GM21737 (cell line): Measurements from ENCODE around the gene KLHL11.

Experiments
- ATAC-seq: cut with Tn5 transposase; IDR thresholded peaks from one replicate; pipeline ENCODE4 v1.9.1; 2021; ENCODE audit warnings: mild to moderate bottlenecking, moderate library complexity; ENCODE audit not compliant: unreplicated experiment

Gene KLHL11, protein sequence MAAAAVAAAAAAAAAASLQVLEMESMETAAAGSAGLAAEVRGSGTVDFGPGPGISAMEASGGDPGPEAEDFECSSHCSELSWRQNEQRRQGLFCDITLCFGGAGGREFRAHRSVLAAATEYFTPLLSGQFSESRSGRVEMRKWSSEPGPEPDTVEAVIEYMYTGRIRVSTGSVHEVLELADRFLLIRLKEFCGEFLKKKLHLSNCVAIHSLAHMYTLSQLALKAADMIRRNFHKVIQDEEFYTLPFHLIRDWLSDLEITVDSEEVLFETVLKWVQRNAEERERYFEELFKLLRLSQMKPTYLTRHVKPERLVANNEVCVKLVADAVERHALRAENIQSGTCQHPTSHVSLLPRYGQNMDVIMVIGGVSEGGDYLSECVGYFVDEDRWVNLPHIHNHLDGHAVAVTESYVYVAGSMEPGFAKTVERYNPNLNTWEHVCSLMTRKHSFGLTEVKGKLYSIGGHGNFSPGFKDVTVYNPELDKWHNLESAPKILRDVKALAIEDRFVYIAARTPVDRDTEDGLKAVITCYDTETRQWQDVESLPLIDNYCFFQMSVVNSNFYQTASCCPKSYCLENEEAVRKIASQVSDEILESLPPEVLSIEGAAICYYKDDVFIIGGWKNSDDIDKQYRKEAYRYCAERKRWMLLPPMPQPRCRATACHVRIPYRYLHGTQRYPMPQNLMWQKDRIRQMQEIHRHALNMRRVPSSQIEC

DNA sequence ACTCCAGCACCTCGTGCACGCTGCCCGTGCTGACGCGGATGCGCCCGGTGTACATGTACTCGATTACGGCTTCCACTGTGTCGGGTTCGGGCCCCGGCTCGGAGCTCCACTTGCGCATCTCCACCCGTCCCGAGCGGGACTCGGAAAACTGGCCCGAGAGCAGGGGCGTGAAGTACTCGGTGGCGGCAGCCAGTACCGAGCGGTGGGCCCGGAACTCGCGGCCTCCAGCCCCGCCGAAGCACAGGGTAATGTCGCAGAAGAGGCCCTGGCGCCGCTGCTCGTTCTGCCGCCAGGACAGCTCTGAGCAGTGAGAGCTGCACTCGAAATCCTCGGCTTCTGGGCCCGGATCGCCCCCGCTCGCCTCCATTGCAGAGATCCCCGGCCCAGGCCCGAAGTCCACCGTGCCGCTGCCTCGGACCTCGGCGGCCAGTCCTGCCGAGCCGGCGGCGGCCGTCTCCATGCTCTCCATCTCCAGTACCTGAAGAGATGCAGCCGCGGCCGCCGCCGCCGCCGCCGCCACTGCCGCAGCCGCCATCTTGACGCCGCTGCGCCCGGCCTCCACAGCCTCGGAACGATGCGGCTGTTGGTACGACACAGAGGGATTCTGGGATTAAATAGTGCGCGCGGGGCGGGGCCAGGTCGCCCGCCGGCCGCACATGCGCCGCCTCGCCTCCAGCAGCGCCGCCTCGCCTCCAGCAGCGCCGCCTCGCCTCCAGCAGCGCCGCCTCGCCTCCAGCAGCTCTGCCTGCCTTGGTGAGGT is at the start of gene KLHL11:
KLHL11 (minus strand) TSS at position 588 of the 760 bp plus-strand sequence; CDS start at position 535, 53 bp downstream.
- peak; percentile 84 for ATAC-seq

DNA sequence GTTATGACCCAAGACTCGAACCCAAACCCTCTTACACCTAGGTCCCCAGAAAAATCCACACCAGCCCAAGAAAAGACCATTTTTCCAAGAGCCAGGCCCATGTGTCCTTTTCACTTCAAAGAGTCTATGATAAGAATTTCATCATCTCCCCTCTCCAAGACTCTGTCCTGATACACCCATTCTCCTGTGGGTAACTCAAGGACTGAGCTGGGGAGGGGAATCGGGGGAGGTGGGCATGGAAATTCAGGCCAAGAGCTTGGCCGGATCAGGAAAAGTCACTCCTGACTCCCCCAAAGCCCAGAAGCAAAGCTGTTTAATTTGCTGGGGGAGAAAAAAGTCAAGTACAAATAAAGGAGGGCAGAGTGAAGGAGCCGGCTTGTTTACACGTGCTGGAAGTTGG is 49.8 kb upstream of the KLHL11 start:
- ATAC-seq = no peak

DNA sequence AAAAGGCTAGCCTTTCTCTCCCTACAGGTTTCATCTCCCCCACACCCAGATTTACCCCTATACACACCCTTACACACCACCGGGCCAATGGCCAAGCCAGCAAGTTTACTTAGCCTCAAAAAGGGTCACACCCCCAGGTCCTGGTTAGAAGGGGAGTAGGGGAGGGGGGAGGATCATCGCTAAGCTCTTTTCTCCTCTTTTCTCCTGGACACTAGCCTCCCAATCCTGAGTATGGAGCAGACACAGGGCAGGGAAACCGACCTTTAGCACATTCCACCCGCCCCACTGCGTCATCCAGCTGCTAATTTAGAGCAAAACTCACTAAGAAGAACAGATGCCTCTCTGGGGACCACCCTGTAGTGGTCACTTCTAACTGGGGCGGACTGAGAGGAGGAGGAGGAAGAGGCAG is 49.1 kb upstream of the KLHL11 start:
- ATAC-seq = no peak

DNA sequence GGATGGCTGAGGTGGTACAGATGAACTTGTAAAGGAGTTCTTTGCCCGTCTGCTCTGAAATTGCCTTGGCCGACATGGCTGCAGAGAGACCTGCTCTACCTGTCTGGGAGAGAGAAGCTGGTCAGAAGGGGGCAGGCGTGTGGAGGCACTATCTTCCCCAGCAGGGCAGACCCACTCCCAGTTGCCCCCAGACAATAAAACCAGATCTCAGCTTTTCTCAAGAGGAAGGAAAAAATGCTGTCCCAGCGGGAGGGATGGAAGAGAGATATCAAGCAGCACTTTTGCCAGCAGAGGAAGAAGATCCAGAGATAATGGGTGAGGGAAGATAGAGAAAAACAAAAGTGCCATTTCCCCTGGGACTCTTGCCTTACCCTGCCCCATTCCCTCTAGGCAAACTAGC is 48.6 kb upstream of the KLHL11 start:
- ATAC-seq = no peak

DNA sequence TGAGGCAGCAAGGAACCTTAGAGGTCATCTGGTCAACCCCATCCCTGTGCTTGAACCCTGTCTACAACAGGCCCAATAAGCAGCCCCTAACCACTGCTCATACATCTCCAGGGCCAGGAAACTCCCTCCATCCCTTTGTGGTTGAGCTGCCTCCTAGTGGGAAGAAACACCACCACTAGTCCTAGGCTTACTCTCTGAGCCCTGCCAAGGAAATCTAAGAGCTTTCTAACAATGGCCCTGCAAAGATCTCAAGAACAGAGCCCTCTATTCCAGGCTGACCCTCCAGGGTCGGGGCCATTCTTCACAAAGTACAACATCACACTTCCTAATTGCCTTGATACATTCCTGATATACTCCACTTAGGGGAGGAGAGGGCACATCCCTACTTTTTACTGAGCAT is 47.7 kb upstream of the KLHL11 start:
- no peak for ATAC-seq

DNA sequence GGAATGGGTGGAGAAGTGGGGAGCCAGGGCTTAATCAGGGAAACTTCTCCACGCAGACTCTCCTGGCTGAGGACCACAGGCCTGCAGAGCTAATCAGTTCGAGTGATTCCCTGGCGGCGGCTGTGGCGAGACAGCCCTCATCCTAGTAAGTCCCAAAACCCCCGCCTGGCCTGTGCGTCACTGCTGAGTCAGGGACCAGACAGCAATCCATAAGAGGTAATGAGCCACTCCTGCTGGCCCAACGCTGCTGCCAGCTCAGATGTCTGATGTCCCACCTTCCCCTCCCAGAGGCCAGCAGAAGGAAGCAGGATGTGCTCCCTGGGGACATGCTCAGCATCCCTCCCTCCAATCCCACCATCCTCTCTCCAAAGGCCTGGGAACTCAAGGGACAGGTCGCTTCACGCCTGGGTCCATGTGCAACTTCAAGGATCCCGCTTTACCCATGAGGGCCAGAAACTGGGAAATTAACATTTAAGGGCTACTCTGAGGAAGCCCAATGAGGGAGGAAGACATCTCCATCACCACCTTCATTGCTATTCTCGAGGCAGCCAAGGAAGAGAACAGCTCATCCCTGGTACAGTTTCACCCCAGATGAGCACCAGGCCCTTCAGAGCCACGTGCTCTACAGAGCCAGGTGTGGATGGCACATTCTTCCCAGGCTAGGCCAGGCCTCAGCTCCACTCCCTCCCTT is 45.6 kb upstream of the KLHL11 start:
- ATAC-seq = no peak

DNA sequence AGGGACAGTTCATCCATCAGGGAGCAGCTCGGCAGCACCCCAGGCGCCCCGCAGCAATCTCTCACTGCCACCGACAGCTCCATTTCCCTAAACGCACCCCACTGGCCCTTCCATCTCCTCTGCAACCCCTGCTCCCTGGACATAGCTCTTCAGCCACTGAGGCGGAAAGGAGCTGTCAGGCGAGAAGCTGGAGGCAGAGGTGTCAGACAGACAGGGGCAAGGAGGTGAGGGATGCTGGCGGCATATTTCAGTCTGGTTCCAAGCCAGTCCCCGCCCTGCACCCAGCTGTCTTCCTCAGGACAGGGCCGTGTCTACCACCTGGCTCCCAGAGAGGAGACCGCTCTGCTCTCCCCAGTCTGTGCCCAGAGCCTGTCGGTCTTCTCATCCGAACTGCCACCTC is 43.9 kb upstream of the KLHL11 start:
- no peak for ATAC-seq

DNA sequence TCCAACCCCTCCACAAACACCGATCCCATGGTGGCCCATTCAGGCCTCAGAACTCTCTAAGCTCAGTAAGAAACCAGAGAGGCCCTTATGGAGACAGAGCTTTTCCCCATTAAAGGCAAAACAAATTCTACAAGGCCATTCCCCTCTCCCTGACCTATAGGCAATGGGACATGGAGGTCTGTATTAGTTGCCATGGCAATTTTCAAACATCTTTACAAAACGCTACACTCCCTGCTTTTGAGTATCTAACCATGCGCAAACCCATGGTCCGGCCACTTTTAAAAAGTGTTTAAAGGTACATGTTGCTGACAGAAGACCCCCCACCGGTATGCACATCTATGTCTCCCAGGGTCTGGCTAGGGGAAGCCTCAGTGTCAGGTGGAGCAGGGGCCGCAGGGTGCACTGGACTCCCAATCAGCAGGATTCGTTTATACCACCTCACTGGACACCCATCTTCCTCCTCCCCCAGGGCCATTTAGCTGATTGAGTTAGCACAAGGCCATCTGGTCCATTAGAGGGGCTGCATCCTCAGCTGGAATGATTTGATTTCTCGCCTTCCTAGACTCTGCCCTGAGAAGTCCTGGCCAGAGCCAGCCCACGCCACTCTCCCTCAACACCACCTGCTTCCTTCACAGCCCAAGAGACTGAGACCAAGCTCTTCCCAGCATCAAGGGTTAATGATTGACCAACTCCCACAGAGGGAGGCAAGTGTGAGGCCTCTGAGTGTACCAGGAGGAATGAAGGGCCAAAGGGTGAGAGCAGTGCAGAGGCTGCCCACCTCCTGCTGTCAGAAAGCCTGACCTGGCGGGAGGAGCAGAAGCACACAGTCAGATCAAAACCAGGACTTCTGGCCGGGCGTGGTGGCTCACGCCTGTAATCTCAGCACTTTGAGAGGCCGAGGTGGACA is 42.7 kb upstream of the KLHL11 start:
- ATAC-seq = no peak

DNA sequence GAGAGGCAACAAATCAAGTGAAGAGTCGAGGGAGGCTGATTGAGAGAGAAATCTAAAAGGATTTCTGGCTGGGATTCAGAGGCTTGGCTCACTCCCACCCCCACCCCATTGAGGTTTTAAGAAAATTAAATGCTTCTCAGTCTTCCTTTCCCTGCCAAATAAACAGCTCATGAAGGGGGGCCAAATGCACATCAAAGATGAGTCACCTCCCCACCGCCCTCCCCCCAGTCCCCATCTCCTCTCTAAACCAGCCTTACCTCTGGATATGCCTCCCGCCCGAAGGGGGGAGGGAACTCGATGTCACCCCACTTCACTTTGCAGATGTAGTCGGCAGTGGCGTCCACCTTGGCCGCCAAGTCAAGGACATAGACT is 41.9 kb upstream of the KLHL11 start:
- no peak for ATAC-seq

DNA sequence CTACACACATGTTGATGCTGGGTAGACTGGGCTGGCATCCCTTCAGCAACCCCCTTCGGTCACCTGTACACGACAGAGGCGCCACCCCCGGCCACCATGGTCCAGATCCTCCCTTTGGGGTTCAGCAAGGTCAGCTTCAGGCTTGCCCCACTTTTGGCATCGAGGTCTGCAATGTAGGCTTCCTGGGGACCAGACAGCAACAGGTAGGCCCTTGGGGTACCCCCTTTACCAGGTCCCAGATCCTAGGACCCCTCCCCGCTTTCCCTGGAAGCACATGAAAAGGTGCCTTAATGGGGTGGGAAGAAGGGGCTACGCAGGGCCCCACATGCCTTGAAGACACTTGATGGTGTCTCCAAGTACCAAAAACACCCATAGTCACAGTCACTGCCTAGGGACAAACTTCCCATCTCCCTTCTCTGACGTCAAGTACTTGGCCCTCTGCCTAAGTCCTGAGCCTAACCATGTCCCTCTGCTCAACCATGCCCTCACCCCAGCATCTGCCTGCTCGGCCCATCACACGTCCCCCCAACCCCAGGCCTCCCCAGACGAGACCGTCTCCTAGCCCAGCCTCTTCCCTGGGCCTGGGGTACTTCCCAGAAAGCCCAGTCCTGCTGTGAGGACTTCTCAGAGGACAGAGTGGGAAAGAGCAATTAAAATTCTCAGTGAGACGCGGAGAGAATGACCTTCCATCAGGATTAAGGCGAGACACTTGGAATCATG is 41.4 kb upstream of the KLHL11 start:
- ATAC-seq = no peak

DNA sequence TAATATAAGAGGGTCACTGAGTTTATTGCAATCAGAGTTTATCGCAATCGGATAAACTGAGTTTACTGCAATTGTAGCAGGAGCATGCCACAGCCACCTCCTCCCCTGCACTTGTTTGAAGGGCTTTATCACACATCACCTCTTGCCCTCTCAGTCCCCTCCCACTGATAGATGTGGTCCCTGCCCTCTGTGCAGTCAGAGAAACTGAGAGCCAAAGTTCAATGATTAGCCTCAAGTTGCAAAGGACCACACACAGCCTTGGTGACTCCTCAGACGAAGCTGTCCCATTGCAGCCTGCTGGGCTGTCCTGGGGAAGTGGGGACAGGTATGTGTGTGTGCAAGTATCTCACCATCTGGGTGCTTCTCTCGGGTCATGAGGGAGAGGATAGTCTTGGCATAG is 39.9 kb upstream of the KLHL11 start:
- no peak for ATAC-seq

DNA sequence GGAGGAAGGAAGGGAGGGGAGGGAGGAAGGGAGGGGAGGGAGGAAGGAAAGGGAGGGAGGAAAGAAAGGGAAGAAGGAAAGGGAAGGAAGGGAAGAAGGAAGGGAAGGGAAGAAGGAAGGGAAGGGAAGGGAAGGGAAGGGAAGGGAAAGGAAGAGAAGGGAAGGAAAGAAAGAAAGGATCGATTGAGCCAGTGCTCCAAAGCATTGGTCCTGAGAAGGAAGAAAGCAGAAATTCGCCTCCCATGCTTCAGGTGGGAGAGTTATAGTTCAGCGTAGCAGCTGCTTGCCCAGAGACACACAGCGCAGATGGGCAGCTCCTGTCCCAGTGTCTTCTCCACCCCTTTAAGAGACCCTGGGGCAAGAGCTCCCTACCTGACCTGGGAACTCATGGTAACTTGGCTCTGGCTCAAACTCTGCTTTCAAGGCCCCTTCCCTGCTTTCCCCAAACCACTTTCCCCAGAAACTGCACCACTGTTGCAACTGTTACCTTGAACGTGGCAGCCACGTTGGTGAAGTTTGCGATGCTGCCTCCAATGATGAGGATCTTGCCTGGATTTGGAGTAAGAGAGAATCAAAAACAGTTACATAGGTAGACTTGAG is 39.1 kb upstream of the KLHL11 start:
- no peak for ATAC-seq

DNA sequence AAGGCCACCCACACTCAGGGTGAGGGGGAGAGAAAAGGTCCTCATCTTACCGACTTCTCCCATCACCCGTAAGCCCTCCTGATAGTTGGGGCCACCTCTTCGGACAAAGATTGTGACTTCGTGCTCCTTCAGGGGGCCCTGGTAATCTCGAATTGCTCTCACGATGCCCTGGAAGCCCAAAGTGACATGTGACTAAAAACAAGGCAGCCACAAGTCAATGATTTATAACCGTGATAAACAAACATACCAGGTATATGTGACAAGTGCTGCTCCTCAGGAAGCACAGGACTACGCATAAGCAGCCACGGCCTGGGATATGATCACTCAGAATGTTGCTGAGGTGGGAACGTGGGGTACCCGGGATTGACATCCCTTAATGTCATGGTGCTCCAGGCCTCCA is 36.4 kb upstream of the KLHL11 start:
- no peak for ATAC-seq

DNA sequence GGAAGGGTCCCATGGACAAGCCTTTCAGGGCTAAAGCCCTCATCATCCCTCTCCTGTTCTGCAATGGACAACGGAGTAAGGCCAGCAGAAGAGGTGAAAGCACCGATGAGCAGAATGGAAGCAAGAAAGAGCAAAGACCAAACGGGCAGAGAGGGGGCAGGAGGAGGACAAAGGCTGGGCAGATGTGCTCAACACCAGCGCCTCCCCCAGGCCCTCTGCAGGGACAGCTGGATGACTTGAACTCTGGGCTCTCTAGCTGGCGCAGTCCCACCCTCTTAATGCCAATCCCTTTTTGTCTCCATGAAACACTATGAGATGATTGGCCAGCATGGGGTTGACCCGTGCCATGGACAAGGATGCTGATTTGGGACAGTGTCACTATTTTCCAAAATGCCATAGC is 31.5 kb upstream of the KLHL11 start:
- no peak for ATAC-seq

DNA sequence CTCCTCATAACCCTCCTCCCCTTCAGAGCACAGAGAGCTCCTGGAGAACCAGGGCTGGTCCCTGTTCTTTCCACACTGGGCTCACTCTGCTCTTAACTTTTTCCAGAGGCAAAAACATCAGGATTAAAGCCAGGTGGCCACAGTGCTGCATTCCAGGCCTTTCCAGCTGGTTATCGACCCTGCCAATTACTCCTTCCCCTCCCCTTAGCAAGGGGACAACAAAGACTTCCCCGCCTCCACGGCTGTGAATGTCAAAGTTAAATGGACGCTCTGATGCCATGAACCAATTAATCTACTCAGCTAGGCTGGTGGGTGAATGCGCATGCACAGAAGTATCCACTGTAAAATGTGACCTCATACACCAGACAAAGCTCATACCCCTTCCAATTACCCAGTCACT is 30.4 kb upstream of the KLHL11 start:
- no peak for ATAC-seq

DNA sequence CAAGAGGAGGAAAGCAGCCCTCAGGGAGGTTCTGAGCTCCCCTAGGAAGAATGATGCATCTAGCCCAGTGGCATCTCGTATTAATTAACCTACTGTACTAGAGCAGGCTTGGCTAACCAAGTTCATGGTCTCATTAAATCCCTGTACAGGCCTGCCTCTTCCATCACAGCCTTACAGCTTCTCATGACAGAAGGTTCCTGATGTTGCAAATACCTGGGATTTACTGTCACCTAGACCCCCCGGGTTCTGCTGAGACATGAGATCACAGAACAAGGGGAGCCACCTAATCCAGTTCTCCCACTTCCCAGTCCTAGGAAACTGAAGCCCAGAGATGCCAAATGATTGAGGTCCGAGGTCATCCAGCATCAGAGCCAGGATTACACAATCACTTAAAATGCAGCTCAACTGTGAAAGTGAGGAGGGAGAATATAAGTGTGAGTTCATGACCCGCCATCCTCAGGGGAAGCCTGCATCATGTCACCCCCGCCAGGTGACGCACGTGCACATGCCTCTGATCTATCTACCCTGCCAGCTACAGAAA is 29.6 kb upstream of the KLHL11 start:
- no peak for ATAC-seq

DNA sequence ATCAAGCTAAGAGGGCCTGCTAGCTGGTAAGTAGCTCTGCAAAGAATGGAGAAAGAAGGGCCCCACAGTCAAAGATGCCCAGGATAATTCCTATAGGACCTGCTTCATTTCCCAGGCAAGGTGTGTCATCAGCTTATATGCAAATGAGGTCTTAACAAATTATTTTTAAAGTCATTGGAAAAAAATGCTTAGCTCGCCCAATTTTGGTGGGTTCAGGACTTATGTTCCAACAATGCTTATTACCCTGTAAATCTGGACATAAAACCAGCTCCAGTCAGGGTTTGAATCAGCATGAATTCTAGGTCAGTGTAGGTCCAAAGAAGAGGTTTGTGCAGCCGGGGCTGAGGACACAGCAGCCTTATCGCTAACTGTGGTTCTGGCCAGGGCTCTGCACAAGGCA is 28.2 kb upstream of the KLHL11 start:
- no peak for ATAC-seq

DNA sequence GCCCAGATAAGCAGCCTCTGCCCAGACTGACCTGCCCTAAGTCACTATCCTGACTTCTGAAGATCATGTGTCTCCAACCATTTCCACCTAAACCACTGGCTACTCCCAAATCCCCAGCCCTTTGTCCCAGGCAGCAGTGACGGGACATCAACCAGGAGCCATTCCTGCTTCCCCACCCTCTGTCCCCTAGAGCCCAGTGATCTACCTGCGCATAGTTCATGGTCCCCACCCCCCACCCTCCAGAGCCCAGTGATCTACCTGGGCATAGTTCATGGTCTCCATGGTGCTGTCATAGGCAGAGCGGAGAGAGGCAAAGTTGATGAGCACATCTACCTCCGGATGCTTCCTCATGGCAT is 26.8 kb upstream of the KLHL11 start:
- no peak for ATAC-seq
